HuH-7.5 (cell line): ENCODE results near the gene RNF208.

Experiments
- DNase-seq: peaks from one replicate; pipeline ENCODE4 v3.0.0; 2011; ENCODE audit warnings: low spot score

Gene RNF208

GRCh38 chr9:137175345-137175961 is 46.6 kb downstream of the RNF208 start:
- DNase-seq, result no peak

DNA sequence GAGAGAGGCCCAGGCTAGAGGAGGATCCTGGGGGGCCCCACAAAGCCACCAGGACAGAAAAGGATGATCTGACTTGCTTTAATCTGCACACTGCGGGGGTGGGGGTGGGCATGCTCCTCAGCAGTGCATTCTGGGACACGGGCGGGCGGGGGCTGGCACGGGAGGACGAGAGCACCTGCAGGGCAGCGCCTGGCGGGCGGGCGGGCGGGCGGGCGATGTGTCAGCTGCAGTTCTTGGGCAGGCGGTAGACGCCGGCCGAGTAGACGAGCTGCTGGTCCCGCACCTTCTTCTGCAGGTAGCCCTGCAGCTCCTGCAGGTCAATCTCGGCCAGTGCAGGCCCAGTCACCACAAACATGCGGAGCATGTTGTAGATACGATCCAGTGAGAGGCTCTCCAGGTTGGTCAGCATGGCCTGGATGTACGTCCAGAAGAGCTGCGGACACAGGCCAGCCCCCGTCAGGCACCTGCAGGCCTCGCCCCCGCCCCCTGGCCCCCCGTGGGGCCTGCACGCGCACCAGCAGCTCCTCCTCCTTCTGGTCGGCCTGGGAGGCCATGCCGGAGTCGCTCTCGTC is 47.2 kb downstream of the RNF208 start:
- DNase-seq, result no peak

DNA sequence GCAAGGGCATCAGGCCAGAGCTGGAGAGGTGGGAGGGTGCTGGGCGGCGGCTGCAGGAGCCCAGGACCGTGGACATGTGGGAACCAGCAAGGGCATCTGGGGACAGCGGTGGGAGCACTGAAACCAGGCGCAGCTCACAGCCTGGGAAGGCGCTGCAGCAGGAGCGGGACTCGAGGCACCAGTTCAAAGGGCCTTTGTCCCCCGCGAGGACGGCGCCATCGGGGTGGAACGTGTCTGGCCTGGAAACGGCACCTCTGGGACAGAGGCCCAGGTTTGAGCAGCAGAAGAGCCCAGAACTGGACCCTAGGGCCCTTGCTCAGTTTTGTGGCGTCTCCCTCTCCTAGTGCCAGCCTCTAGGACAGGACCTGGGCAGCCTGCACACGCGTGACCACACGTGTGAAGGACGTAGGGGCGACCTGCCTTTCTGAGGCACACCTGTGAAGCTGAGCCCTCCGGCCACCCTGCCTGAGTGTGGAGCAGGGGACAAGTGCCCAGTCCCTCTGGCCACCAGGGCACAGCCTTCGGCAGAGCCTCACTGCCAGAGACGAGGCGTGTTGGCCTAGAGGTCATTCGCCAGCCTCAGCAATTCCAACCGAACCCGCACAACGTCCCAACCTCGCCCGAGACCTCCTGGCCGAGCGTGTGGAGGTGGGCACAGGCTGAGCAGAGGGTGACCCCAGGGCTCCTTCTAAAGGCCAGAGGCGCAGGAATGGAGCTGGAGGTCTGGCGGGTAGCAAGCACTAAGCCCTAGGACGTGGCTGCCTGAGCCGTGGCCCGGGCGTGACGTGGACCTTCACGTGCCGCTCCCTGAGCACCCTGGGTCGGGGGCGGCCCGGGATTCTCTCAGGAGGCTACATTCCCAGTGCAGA is 48.0 kb downstream of the RNF208 start:
- DNase-seq, result no peak

- no peak for DNase-seq
Measured at GRCh38 chr9:137172901-137173795, 48.9 kb downstream of the RNF208 start.

DNA sequence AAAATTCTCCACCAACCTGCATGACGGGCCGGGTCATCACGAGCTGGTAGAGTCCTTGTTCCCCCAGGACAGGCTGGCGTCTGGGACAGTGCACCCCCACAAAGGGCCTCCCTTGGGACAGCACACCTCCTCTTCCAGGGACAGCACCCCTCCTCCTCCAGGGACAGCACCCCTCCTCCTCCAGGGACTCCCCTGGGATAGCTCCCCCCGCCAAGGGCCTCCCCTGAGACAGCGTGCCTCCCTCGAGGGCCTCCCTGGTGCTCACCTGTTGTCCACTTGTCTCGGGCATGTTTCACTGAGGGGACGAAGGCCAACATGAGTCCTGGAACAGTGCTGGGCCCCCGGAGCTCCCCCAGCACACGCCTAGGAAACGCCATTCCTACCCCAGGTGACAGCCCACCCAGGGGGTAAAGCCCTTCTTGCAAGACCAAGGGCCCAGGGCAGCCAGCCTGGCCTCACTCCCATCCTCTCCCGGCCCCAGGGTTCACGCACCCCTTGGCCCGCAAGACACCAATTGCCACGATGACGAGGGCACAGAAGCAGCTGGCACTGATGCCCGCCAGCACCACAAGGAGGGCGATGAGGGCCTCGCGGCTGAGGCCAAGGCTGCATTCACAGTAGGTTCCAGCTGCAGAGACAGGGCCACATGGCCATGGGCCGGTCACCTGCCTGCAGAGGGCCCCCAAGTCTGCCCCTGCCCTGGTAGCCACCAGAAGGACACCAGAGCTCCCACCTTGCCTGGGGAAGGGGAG is 50.7 kb downstream of the RNF208 start:
- no peak for DNase-seq

DNA sequence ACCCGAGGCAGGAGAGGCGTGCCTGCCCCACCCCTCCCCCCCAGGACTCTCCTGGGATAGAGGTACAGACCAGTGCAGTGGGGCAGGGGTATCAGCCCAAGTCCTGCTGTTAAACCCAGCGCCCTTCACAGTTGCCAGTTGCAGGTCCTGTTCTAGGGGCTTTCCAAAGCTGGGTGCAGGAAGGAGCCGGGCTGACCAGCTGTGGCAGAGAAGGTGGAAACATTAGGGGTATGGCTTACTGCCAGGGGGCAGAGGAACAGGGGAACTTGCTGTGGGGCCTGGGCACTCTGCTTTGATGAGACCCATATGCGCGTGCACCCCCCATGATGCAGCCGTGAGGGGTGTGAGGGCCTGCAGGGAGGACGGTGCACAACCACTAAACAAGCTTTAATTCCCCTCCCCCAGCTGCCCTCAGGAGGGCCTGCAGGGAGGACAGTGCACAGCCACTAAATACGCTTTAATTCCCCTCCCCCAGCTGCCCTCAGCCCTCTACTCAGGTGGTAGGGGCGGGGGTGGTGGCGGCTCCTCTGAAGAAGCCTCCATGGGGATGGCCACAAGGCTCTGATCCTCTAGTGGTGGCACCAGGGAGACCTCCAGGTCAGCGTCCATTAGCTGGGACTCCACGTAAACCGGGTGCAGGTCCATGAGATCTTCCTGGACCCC is 51.4 kb downstream of the RNF208 start:
- DNase-seq, result no peak
